Stimulated activated naive CD8-positive, alpha-beta T cell treated with anti-CD3 and anti-CD28 coated beads, Interleukin-15, Interleukin-2, amounts not matched to agents 100 U/mL and 50 U/mL, for 24 hours (primary cell): ENCODE results near the gene UBE2I.
A peak's percentile ranks its signal among the peaks of the same experiment; 100 is the strongest.
"Not testable (repeated sequence)": the region's sequence is repeated elsewhere in the genome, so short reads cannot be mapped to it uniquely, and the experiment has no call there.

Experiments used
- ATAC-seq: fragments of 150-1000 bp; cut with Tn5 transposase; one replicate; pipeline ENCODE4 v1.10.0; 2021
- DNase-seq: peaks from one replicate; pipeline ENCODE4 v3.0.0; 2021

Gene UBE2I

GRCh38 chr16:1293921-1294656, 15.3 kb upstream of the UBE2I start:
- DNase-seq (no peak), ATAC-seq (no peak)

DNA sequence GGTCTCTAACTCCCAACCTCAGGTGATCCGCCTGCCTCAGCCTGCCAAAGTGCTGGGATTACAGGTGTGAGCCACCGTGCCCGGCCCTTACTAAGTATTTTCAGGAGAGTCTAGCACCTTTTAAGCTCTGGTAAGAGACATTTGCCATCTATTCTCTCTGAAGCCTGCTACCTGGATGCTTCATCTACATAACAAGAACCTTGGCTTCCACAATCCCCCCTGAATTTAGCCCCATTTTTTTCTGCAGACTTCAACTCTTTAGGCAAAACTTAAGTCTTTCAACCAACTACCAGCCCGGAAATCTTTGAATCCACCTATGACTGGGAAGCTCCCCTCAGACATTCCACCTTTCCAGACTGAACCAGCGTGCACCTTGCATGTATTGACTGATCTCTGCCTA, 14.0 kb upstream of the UBE2I start:
- DNase-seq, result no peak
- ATAC-seq, result no peak

- DNase-seq, ATAC-seq: not testable (repeated sequence)
These were observed 12.8 kb upstream of the UBE2I start for GRCh38 chr16:1296688-1297017.

GRCh38 chr16:1297018-1297696, 12.3 kb upstream of the UBE2I start:
- DNase-seq (no peak), ATAC-seq (peak; percentile 68)

DNA sequence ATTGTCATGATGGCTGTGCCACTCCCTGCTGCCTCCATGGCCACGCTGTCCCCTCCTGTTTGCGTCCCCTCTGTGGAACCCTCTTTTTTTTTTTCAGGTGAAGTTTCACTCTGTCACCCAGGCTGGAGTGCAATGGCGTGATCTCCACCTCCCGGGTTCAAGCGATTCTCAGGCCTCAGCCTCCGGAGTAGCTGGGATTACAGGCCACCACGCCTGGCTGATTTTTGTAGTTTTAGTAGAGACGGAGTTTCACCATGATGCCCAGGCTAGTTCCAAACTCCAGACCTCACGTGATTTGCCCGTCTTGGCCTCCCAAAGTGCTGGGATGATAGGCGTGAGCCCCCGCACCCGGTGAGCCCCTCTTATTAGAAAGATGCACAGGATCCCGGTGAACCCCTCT, 11.0 kb upstream of the UBE2I start:
- ATAC-seq, result no peak
- no peak for DNase-seq

- DNase-seq, result no peak
- no peak for ATAC-seq
These were observed 10.2 kb upstream of the UBE2I start for GRCh38 chr16:1299012-1299867.

- no peak for DNase-seq
- no peak for ATAC-seq
These were observed 9.6 kb upstream of the UBE2I start for GRCh38 chr16:1299868-1300203.

- DNase-seq (peak; percentile 87), ATAC-seq (peak; percentile 51)
These were observed 8.6 kb upstream of the UBE2I start for GRCh38 chr16:1300664-1301476.

DNA sequence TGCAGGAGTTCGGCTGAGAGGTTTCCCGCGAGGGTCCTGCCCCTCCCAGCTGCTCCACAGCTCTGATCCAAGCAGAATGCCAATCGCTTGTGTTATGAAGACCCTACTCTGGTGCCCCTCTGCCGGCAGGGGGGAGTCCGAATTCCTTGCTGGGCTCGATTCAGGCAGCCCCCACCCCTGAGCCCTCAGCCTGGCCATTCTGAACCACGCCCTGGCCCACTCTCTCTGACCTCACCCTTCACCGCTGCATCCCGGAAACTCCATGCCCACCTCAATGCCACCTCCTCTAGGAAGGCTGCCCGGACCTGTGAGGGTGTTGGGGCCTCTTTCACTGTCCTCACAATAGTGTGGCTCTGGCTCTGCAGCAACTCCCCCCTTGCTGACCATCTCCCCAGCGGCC, 7.9 kb upstream of the UBE2I start:
- no peak for DNase-seq
- ATAC-seq, result no peak

DNA sequence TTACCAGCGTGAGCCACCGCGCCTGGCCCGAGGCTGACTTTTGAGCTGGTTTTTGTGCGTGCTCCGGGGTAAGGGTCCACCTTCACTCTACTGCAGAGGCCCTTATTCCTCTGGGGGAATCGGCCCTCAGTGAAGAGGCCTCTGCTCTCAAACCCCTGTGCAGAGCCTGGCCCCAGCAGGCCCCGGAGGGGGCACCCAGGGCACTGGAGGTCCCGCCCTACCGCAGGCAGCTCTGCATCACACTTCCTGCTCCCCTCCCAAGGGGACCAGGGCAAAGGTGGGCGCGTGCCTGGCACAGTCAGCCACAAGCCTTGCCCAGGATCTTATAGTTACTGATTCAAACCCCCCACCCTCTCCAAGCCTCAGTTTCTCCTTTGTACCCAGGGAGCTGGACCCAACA, 3.6 kb upstream of the UBE2I start:
- ATAC-seq (no peak), DNase-seq (peak; percentile 57)

DNA sequence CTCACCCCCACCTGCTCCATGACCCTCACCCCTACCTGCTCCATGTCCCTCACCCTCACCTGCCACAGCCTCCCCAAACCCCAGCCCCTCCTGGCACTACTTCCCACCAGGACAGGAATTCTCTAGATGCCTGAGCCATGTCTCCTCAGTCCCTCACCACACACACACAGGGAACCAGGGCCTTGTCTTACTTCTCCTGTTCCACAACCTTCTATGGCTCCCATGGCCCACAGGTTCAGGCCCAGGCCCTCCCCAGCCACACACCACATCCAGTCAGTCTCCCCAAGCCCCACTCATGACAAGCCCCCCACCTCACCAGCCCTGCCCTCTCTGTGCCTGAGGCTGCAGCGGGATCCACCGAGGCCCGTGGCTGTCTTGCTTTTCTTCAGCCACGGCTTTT, 3.1 kb upstream of the UBE2I start:
- ATAC-seq, result no peak

DNA sequence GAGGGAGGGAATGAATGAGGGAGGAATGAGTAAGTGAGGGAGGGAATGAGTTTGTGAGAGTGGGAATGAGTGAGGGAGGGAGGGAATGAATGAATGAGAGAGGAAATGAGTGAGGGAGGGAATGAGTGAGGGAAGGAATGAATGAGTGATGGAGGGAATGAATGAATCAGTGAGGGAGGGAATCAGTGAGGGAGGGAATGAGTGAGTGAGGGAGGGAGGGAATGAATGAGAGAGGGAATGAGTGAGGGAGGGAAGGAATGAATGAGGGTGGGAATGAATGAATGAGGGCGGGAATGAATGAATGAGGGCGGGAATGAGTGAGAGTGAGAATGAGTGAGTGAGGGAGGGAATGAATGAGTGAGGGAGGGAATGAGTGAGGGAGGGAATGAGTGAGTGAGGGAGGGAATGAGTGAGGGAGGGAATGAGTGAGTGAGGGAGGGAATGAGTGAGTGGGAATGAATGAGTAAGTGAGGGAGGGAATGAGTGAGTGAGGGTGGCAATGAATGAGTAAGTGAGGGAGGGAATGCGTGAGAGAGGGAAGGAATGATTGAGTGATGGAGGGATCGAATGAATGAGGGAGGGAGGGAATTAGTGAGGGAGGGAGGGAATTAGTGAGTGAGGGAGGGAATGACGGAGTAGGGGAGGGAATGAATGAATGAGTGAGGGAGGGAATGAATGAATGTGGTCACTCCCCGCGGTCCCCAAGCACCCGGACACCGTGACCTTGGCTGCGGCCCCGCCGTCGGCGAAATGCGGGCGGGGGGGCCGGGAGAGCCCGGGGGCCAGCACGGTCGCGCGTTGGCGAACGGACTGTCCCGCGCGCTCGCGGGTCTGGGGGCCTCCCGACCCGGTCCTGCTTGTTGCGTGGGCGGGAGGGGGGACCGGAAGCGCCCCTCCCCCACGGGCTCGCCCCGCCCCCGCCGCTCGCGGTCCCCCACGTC, 1.1 kb upstream of the UBE2I start:
- ATAC-seq (no peak), DNase-seq (no peak)

More for the DNA sequence above, 3.1 kb upstream of the UBE2I start:
- DNase-seq, result no peak

- DNase-seq (peak; percentile 65), ATAC-seq (peak; percentile 8)
These were observed 724 bp downstream of the UBE2I start for GRCh38 chr16:1309888-1310831.

- no peak for DNase-seq
- ATAC-seq, result no peak
These were observed 1.4 kb downstream of the UBE2I start for GRCh38 chr16:1310832-1311200.

- DNase-seq (no peak), ATAC-seq (no peak)
These were observed 1.8 kb downstream of the UBE2I start for GRCh38 chr16:1311212-1311737.

- DNase-seq, result no peak
- ATAC-seq, result no peak
These were observed 2.5 kb downstream of the UBE2I start for GRCh38 chr16:1311738-1312466.

GRCh38 chr16:1312467-1312816, 3.0 kb downstream of the UBE2I start:
- ATAC-seq (no peak), DNase-seq (no peak)

DNA sequence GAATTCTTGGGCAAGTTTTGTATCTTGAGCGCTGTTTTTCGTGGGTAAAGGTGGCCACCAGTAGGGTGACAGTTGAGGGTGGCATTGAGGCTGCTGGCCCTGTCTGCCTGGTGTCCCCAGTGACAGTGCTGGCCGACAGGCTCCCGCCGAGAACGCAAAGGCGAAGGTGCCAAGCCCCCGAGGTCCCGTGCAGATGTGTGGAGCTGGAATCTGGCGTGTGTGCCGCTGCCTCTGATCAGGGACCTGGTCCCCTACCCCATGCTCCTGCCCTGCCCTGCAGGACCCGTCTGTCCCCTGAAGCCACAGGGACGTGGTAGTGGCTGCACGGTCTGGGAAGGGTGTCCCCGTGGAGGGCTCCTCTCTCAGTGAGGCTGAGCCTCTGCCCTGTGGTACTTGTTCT, 3.5 kb downstream of the UBE2I start:
- ATAC-seq (no peak), DNase-seq (no peak)

DNA sequence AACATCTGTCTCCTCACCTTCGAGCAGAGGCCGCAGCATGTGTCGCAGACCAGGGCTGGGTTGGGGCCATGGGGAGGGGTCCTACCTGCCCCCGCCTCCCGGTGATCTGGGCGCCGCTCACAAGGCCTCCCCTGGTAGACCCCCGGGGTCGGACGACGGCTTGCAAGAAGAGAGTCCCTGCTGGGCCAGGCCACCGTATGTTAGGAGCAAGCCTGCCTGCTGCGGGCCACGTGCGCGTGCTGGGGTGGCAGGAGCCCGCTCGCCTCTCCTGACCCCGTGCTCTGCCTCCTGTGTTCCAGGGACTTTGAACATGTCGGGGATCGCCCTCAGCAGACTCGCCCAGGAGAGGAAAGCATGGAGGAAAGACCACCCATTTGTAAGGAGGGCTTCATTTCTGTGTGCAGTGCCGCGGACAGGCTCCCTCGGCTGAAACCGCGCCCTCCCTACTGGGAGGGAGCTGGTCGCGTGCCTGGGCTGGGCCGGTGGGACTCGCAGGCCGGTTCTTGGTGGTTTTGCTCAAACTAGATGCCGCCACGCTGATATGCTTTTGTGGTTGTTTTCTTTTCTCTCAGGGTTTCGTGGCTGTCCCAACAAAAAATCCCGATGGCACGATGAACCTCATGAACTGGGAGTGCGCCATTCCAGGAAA, 4.4 kb downstream of the UBE2I start:
- no peak for DNase-seq
- no peak for ATAC-seq
